Liver (tissue), 3 donors: ENCODE results near the gene MTHFD1.

Source experiments
- HNF4G ChIP-seq: IDR thresholded peaks from 2 replicates; pipeline ENCODE4 v1.6.1; 2016; ENCODE audit warnings: antibody characterized with exemption
- NR2F2 ChIP-seq: IDR thresholded peaks from 2 replicates; pipeline ENCODE4 v1.6.1; 2016; ENCODE audit warnings: antibody characterized with exemption
- RAD21 ChIP-seq, 2 donors: IDR thresholded peaks; 2 replicates each; pipeline ENCODE4 v1.6.1; 2016; ENCODE audit warnings: antibody characterized with exemption in 2 of 2, mild to moderate bottlenecking in 2 of 2
- SP1 ChIP-seq: IDR thresholded peaks from 2 replicates; pipeline ENCODE4 v1.6.1; 2018; ENCODE audit warnings: antibody characterized with exemption, mild to moderate bottlenecking
- TAF1 ChIP-seq: conservative IDR thresholded peaks from 2 replicates; pipeline ENCODE4 v1.6.1; 2016; ENCODE audit warnings: antibody characterized with exemption, mild to moderate bottlenecking
- YY1 ChIP-seq: IDR thresholded peaks from 2 replicates; pipeline ENCODE4 v1.6.1; 2016; ENCODE audit warnings: antibody characterized with exemption, mild to moderate bottlenecking
- TF ChIP-seq, protein P1 (sequence below): fragments of 150-350 bp; IDR thresholded peaks from 2 replicates; pipeline ENCODE4 v1.5.1; 2017; ENCODE audit warnings: improper control_type of control experiment, low read depth, low read length; ENCODE audit not compliant: missing input control
- TF ChIP-seq, protein P2 (sequence below): IDR thresholded peaks from 2 replicates; pipeline ENCODE4 v1.6.1; 2016; ENCODE audit warnings: antibody characterized with exemption
- TF ChIP-seq, protein P3 (sequence below): IDR thresholded peaks from 2 replicates; pipeline ENCODE4 v1.6.1; 2016; ENCODE audit warnings: antibody characterized with exemption
- donor health status: healthy.
- donor health status: healthy.

DNA sequence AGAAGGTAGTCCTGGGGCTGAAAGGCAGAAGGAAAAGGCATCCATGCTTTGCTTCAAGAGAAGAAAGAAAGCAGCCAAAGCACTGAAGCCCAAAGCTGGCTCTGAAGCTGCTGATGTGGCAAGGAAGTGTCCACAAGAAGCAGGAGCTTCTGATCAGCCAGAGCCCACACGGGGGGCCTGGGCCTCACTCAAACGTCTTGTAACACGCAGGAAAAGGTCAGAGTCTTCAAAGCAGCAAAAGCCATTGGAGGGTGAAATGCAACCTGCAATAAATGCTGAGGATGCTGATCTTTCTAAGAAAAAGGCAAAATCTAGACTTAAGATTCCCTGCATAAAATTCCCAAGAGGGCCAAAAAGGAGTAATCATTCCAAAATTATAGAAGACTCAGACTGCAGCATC lies 80.3 kb downstream of the MTHFD1 start:
- no peak for TF ChIP-seq TAF1
- TF ChIP-seq, protein P1, sequence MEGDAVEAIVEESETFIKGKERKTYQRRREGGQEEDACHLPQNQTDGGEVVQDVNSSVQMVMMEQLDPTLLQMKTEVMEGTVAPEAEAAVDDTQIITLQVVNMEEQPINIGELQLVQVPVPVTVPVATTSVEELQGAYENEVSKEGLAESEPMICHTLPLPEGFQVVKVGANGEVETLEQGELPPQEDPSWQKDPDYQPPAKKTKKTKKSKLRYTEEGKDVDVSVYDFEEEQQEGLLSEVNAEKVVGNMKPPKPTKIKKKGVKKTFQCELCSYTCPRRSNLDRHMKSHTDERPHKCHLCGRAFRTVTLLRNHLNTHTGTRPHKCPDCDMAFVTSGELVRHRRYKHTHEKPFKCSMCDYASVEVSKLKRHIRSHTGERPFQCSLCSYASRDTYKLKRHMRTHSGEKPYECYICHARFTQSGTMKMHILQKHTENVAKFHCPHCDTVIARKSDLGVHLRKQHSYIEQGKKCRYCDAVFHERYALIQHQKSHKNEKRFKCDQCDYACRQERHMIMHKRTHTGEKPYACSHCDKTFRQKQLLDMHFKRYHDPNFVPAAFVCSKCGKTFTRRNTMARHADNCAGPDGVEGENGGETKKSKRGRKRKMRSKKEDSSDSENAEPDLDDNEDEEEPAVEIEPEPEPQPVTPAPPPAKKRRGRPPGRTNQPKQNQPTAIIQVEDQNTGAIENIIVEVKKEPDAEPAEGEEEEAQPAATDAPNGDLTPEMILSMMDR: no peak
- no peak for TF ChIP-seq RAD21 (IDR thresholded peaks at IDR 0.05)
- no peak for TF ChIP-seq YY1
- TF ChIP-seq SP1: no peak
- no peak for TF ChIP-seq HNF4G
- TF ChIP-seq, protein P2, sequence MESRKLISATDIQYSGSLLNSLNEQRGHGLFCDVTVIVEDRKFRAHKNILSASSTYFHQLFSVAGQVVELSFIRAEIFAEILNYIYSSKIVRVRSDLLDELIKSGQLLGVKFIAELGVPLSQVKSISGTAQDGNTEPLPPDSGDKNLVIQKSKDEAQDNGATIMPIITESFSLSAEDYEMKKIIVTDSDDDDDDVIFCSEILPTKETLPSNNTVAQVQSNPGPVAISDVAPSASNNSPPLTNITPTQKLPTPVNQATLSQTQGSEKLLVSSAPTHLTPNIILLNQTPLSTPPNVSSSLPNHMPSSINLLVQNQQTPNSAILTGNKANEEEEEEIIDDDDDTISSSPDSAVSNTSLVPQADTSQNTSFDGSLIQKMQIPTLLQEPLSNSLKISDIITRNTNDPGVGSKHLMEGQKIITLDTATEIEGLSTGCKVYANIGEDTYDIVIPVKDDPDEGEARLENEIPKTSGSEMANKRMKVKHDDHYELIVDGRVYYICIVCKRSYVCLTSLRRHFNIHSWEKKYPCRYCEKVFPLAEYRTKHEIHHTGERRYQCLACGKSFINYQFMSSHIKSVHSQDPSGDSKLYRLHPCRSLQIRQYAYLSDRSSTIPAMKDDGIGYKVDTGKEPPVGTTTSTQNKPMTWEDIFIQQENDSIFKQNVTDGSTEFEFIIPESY: no peak
- TF ChIP-seq, protein P3, sequence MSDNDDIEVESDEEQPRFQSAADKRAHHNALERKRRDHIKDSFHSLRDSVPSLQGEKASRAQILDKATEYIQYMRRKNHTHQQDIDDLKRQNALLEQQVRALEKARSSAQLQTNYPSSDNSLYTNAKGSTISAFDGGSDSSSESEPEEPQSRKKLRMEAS: no peak
- no peak for TF ChIP-seq NR2F2
